ENCODE measurements around the gene SLC1A7. TPM values are rescaled to one million over a fixed set of nuclear protein-coding genes. Genes with fewer than 3 reads are reported as not detected.

The SLC1A7 gene
- total RNA-seq, 1 donor from 2014 or later, result 2.4 TPM

- DNase-seq (ENCODE audit: low spot score), result no peak
Observed at GRCh38 chr1:53091841-53092645, 50.4 kb downstream of the SLC1A7 start.

DNA sequence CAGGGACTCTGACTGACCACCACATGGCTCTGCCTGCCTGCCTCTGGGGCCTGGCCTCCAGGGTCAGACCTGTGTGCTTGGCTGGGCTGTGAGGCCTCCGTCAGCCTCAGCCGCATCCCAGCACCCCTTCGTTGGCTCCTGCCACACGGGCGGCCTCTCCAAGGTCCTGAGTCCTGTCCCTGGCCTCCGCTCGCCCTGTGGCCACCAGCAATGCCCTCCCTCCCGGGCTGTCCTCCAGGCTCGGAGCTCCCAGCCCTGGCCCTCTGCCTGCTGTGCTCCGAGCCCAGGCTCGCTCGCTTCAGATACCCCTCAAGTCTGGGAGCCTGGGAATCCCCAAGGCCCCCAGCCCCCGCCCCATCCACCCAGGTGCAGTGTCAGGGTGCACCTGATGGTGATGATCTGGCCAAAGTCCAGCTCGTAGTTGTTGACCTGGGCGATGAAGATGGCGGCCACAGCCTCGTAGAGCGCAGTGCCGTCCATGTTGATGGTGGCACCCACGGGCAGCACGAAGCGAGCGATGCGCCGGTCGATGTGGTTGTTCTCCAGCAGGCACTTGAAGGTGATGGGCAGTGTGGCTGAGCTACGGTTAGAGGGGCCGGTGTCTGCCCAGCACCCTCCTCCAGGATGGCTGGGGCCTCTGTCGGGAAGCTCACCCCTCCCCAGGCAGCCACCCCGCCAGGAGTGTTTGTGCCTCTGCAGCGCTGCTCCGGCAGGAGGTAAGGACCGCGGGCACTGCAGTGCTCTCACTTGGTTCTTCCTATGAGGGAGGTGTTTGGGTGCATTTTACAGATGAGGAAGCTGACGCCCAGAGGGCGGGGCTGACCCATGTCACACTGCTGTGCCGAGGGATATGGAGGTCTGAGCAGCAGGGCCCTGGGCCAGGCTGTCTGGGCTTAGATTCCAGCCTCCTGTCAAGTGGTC lies 52.0 kb downstream of the SLC1A7 start:
- DNase-seq (ENCODE audit: low spot score), result no peak

DNA sequence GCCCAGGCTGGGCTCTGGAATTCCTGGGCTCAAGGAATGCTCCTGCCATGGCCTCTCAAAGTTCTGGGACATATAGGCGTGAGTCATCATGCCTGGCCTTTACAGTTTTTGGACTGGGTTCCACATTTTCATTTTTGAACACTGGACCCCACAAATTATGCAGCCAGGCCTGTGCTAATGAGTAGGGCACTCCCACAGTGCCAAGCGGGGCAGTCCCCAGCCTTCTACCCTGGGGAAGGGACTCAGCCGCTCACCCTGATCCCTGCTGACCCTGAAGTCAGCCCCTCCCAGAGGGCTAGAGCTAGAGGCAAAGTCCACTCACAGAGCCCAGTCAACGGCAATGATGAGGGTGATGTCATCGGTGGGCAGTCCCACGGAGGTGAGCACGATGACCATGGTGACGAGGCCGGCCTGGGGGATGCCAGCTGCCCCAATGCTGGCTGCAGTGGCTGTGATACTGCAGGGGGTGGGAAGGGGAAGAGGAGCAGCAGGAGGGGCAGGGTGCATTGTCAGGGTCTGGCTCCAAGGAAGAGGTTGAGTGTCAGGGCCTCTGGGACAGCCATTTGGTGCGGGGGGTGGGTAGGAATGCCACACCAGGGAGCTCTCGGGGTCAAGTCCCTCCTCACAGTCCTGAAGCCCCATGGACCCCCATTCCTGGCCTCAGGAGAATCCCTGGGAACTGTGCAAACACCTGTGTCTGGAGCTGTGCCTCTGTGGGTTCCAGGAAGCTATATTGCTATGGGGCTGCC lies 52.8 kb downstream of the SLC1A7 start:
- peak; percentile 21 for DNase-seq (ENCODE audit: low spot score)

DNA sequence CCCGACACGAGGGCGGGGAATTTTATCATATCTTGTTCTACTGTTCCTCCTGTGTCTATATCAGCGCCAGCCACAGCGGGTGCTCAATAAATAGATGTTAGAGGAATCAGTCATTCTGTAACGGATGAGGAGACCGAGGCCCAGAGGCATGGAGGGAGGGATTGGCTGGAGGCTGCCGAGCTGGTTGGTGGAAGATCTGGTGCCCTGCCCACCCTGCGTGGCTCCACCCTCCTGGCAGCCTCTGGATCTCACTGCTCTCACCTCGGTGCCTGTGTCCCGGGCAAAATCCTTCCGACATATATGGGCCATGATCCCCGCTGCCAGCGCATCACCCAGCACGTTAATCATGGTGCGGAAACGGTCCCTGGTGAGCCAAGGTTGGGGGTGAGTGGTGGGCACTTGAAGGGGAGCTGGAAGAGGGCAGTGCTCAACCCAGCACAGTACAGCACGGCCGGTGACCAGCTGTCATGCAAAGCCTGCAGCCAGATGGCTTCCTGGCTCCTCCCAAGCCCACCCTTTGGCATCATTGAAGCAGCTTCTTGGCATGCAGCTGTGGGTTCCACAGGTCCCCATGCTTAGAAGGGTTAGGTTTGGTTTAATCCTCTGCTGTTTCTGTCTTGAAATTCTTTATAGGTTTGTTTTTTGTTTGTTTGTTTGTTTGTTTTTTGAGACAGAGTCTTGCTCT lies 53.7 kb downstream of the SLC1A7 start:
- no peak for DNase-seq (ENCODE audit: low spot score)

- DNase-seq (ENCODE audit: low spot score), result no peak
Observed at GRCh38 chr1:53087332-53088285, 54.8 kb downstream of the SLC1A7 start.

DNA sequence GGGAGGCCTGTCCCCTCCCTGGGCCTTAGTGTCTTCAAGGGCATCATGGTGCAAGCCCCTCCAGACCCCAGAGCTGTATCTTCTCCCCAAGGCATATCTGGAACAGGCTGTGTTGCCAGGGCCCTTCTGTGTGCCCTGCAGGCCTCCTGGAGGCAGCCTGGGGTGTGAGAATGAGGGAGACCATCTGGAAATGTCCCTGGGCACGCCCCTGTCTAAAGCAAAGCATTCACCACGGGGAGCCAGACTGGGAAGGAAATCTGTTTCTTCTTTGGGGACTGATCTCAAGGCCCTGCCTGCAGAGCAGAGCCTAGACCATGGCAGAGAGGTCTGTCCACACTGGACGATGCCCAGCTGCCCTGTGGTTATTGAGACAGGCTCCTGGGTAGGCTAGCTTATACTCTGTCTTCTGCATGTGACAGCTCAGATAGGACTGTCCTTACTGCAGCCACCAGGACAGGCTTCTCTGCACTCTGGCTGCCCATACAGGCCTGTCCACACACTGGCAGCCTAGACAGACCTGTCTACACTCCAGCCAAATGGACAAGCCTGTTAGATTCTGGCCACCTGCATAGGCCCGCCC lies 55.9 kb downstream of the SLC1A7 start:
- peak; percentile 50 for DNase-seq (ENCODE audit: low spot score)

DNA sequence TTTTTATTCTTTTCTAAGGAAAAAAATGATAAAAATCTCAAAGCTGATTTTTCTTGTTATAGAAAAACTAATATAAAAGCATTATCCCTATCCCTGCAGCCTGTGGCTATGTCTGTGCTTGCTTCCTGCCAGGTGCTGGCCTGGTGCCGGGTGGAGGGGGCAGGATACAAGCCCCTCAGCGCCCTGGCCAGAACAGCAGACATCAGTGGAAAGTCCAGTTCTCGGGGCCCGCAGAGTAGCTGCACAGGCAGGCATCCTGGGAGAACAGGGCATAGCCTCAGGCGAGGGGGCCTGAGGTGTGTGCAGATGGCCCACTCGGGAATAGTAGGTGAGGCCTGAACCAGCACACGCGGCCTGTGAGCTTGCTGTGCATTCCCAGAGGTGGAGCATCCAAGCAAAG lies 57.0 kb downstream of the SLC1A7 start:
- DNase-seq (ENCODE audit: low spot score), result no peak

GRCh38 chr1:53084589-53084971 lies 57.9 kb downstream of the SLC1A7 start:
- no peak for DNase-seq (ENCODE audit: low spot score)

GRCh38 chr1:53083636-53084588 lies 58.5 kb downstream of the SLC1A7 start:
- DNase-seq (ENCODE audit: low spot score), result no peak

DNA sequence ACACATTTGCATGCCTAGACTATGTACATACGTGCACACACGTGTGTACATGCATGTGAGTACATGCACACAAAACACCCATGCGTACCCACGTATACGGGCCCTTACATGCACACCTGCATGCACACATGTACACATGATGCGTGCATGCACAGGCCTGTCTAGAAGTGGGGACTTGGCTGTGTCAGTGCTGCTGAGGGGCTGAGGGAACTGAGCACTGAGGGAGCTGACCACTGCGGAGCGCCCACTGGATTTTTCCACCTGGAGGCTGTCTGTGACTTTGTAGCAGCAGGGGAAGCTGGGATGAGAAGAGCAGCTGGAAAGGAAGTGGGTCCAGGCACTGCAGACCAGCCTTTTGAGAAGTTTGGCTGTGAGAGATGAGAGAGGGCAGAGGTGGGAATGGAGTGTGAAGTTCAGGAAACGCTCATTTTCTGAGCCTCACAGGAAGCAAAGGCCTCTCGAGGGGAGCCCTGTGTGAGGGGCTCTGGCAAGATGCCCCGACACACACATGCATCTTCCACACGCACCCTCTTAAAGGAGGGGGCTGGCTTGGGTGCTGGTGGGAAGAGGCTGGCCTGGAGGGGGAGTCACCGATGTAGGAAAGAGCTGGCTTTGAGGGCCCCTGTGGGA lies 59.5 kb downstream of the SLC1A7 start:
- DNase-seq (ENCODE audit: low spot score), result no peak

DNA sequence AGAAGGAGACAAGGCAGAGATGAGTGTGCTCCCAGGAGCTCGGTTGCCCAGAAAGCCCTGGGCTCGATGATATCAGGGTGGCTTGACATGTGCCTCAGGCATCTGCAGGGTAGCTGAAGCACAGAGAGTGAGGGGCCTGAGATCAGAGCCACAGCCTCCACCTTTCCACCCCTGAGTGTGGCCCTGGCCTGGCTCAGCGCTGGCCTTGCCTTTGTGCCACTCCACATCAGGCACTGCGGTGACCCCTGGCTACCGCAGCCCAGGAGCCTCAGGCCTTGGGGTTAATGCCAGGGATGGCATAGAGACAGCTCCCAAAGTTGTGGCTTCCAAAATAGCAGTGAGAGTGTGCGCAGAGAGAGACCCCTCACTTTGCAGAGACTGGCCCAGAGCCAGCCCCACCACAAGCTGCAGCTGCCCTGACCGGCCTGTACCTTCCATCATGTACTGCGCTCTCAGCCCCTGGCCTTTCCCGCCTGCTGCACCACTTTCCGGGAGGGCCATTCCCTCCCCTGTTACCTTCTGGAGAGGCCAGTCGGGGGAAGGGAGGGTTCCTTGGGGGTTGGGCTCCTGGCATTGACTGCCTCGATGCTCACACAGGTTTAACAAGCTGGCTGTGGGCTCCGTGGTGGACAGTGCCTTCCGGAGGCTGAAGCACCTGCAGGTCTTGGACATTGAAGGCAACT lies 60.9 kb downstream of the SLC1A7 start:
- DNase-seq (ENCODE audit: low spot score), result no peak

- DNase-seq (ENCODE audit: low spot score), result no peak
Observed at GRCh38 chr1:53080769-53081168, 61.7 kb downstream of the SLC1A7 start.

GRCh38 chr1:53080041-53080440 lies 62.4 kb downstream of the SLC1A7 start:
- DNase-seq (ENCODE audit: low spot score), result no peak

- DNase-seq (ENCODE audit: low spot score), result no peak
Observed at GRCh38 chr1:53079251-53079650, 63.2 kb downstream of the SLC1A7 start.

GRCh38 chr1:53078333-53079101 lies 63.9 kb downstream of the SLC1A7 start:
- no peak for DNase-seq (ENCODE audit: low spot score)

DNA sequence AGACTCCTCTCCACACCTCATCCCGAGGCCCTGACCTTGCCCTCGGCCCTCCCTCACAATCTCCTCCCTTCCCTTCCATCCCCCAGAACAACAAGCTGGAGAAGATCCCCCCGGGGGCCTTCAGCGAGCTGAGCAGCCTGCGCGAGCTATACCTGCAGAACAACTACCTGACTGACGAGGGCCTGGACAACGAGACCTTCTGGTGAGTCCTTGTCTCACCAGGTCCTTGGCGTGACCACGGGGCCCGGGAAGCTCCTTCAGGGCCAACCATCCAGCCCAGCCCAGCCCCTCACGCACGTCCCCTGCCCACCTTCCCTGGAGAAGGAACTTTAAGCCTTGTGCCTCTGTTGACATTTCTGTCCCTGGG lies 64.9 kb downstream of the SLC1A7 start:
- DNase-seq (ENCODE audit: low spot score), result no peak

Measured in umbilical cord (tissue), 2 donors.